ENCODE results near the gene PPP4R2. TPM values are rescaled to one million over a fixed set of nuclear protein-coding genes. Genes with fewer than 3 reads are reported as not detected.

PPP4R2 gene
- total RNA-seq, 1 donor from 2014 or later = 105 TPM

DNA sequence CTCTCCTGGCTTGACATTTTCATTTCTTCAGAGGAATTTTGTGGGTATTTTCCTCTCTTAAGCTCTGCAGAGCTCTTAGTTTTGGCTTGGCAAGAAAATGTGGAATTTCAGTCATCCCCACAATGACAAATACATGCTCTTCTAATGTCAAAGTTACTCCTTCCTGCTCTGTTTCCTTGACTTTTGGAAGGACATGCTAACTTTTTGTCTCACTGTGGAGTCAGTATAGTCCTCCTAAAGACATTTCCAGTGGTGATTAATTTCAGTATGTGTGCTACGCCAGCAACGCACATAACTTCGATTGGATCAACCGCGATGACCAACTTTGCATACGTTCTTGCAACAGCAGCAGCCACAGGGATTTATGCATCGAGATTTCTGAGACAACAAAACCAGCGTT is 78.2 kb downstream of the PPP4R2 start:
- no peaks in the 10 kb centered on the region for H3K27me3 Mint-ChIP-seq (ENCODE audit: low read depth)
- DNase-seq (ENCODE audit: low read depth, low spot score) = no peak
- no peak overlapping the region for H3K4me3 Mint-ChIP-seq
- no peaks in the 10 kb centered on the region for H3K4me1 Mint-ChIP-seq
- no peaks in the 10 kb centered on the region for H3K36me3 Mint-ChIP-seq (ENCODE audit: low read depth)
- H3K27ac Mint-ChIP-seq (ENCODE audit: unreplicated experiment) = no peak overlapping the region
- TF ChIP-seq, protein P1, sequence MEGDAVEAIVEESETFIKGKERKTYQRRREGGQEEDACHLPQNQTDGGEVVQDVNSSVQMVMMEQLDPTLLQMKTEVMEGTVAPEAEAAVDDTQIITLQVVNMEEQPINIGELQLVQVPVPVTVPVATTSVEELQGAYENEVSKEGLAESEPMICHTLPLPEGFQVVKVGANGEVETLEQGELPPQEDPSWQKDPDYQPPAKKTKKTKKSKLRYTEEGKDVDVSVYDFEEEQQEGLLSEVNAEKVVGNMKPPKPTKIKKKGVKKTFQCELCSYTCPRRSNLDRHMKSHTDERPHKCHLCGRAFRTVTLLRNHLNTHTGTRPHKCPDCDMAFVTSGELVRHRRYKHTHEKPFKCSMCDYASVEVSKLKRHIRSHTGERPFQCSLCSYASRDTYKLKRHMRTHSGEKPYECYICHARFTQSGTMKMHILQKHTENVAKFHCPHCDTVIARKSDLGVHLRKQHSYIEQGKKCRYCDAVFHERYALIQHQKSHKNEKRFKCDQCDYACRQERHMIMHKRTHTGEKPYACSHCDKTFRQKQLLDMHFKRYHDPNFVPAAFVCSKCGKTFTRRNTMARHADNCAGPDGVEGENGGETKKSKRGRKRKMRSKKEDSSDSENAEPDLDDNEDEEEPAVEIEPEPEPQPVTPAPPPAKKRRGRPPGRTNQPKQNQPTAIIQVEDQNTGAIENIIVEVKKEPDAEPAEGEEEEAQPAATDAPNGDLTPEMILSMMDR (conservative IDR thresholded peaks at IDR 0.05) = no peak
- no peaks in the 10 kb centered on the region for H3K9me3 Mint-ChIP-seq

DNA sequence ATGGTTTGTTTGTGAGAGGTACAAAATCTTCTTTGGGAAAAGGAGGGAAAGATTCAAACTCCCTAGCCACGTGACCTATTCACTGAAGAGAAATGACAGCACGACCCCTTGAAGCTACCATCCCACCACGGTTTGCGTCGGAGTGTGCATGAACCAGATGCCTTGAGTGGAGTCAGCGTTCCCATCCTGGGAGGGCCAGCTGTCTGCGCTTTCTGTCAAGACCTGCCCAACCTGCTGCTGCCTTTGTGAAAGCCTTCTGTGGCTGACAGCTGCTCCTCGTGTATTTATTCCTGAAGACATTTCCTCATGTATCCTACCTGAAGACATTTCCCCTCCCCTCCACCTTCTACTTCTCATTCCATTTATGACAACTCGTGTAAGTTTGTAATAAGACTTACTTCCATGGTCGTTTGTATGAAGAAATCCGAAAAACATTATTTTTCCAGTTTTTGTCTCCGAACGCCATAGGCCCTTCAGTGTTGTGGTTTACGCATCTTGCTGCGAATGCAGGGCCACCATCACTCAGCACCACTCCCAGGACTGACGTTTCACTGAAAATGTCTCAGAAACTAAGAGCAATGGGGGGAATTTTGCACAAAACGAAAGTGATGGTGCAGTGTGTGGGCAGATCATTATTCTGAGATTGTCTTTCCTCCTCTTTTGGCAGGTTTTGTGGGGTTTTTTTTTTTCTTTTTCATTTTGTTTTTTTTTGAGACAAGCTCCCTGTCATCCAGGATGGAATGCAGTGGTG is 83.8 kb downstream of the PPP4R2 start:
- Mint-ChIP-seq H3K36me3 (ENCODE audit: low read depth) (no peaks in the 10 kb centered on the region), H3K27me3 (ENCODE audit: low read depth) (no peaks in the 10 kb centered on the region), H3K27ac (ENCODE audit: unreplicated experiment) (no peak overlapping the region), H3K4me1 (no peaks in the 10 kb centered on the region), H3K4me3 (no peak overlapping the region), H3K9me3 (no peaks in the 10 kb centered on the region)
- no peak for DNase-seq (ENCODE audit: low read depth, low spot score)
- TF ChIP-seq, protein P1 (conservative IDR thresholded peaks at IDR 0.05) = no peak

DNA sequence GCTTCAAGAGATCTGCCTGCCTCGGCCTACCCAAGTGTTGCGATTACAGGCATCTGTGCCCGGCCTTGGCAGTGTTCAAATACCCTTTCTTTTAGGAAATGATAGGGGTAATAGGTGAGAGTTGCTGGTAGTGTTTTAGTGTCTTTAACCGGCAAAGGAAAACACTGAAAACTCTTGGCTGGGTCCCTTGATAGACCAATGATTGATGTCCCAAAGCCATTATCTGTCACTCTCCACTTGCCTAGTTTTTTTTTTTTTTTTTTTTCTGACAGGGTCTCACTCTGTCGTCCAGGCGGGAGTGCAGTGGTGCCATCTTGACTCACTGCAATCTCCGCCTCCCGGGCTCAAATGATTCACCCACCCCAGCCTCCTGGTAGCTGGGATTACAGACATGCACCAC is 84.5 kb downstream of the PPP4R2 start:
- Mint-ChIP-seq H3K9me3 (no peaks in the 10 kb centered on the region), H3K36me3 (ENCODE audit: low read depth) (no peaks in the 10 kb centered on the region), H3K27me3 (ENCODE audit: low read depth) (peaks cover 3% of the 10 kb centered on the region), H3K4me1 (no peaks in the 10 kb centered on the region), H3K27ac (ENCODE audit: unreplicated experiment) (no peak overlapping the region), H3K4me3 (no peak overlapping the region)
- TF ChIP-seq, protein P1 (conservative IDR thresholded peaks at IDR 0.05) = no peak
- DNase-seq (ENCODE audit: low read depth, low spot score) = no peak

DNA sequence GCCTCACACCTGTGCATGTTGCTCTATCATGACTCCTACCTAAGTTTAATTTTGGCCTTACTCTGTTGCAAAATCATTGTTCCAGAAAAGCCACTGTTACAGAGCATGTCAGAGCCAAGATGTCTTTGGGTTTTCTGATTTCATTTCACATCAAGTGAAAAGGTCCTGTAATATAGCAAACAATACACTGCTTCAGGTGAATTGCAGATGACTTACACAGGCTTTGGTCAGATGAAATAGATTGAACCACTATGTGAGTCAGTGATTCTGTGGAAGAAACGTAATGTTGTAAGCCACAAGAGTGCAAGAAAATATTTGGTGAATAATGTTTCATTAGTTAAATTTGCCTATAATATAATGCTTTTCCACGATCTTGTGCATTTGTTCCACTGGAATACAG is 87.6 kb downstream of the PPP4R2 start:
- Mint-ChIP-seq H3K27me3 (ENCODE audit: low read depth) (peaks cover 9% of the 10 kb centered on the region), H3K4me1 (no peaks in the 10 kb centered on the region), H3K36me3 (ENCODE audit: low read depth) (no peaks in the 10 kb centered on the region), H3K4me3 (no peak overlapping the region), H3K9me3 (no peaks in the 10 kb centered on the region), H3K27ac (ENCODE audit: unreplicated experiment) (no peak overlapping the region)
- DNase-seq (ENCODE audit: low read depth, low spot score) = no peak
- TF ChIP-seq, protein P1 (conservative IDR thresholded peaks at IDR 0.05) = no peak

DNA sequence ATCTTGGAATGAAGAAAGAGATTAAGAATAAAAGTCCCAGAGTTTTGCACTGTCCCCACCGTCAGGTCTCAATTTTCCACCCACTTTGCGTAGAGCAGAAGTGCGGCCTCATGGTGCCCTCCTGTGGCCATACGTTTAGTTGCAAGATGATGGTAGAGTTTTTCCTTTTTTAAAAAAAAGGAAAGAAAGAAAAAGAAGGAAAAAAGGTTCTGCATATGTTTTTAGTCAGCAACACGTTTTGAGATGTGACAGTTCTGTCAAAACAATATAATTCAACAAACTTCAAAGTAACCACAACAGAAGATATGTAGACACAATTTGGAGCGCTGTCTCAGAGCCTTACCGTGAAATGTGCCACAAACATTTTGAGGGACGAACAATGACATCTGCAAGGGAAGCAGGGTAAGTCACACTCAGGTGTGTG is 89.5 kb downstream of the PPP4R2 start:
- peak; percentile 58 for DNase-seq (ENCODE audit: low read depth, low spot score)
- Mint-ChIP-seq H3K4me3 (no peak overlapping the region), H3K27me3 (ENCODE audit: low read depth) (peaks cover 13% of the 10 kb centered on the region), H3K36me3 (ENCODE audit: low read depth) (no peaks in the 10 kb centered on the region), H3K27ac (ENCODE audit: unreplicated experiment) (no peak overlapping the region), H3K4me1 (no peaks in the 10 kb centered on the region), H3K9me3 (no peaks in the 10 kb centered on the region)
- TF ChIP-seq, protein P1 (conservative IDR thresholded peaks at IDR 0.05) = peak; percentile 94

Data from neural crest cell (in vitro differentiated cells).